ENCODE results near the gene AMBRA1.

DNA sequence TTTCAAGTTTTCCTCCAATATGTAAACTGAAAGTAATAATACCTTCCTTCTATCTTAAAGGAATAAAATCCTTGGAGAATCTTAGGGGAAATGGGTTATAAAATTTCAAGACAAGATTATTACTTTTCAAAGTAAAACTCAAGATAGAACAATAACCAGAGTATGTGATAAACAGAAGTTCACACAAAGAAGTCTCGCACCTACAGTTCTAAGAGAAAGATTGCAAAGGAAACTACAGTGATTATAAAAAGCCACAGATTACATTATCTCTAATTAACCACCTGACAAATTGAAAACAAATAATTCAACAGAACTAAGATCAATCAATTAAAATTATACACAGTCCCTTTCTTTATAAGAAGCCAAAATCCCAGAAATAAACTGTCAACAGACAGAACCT lies 34.0 kb downstream of the AMBRA1 start:
- no peak for TF ChIP-seq SIN3A (conservative IDR thresholded peaks at IDR 0.05 in 1 of 2, IDR thresholded peaks at IDR 0.05 in 1 of 2; ENCODE audit: low read depth in 1 of 2, low read length in 2 of 2)
- TF ChIP-seq CEBPB (IDR thresholded peaks at IDR 0.05; ENCODE audit: low read depth, low read length): no peak
- TF ChIP-seq, protein P1, sequence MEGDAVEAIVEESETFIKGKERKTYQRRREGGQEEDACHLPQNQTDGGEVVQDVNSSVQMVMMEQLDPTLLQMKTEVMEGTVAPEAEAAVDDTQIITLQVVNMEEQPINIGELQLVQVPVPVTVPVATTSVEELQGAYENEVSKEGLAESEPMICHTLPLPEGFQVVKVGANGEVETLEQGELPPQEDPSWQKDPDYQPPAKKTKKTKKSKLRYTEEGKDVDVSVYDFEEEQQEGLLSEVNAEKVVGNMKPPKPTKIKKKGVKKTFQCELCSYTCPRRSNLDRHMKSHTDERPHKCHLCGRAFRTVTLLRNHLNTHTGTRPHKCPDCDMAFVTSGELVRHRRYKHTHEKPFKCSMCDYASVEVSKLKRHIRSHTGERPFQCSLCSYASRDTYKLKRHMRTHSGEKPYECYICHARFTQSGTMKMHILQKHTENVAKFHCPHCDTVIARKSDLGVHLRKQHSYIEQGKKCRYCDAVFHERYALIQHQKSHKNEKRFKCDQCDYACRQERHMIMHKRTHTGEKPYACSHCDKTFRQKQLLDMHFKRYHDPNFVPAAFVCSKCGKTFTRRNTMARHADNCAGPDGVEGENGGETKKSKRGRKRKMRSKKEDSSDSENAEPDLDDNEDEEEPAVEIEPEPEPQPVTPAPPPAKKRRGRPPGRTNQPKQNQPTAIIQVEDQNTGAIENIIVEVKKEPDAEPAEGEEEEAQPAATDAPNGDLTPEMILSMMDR (IDR thresholded peaks at IDR 0.05; ENCODE audit: control extremely low read depth in 1 of 3, insufficient read depth in 1 of 3, low read depth in 1 of 3, low read length in 3 of 3): no peak
- no peak for TF ChIP-seq KDM1A (IDR thresholded peaks at IDR 0.05; ENCODE audit: borderline replicate concordance, low read length)
- no peak for TF ChIP-seq MAFK (IDR thresholded peaks at IDR 0.05; ENCODE audit: low read depth, low read length)
- TF ChIP-seq YY1 (IDR thresholded peaks at IDR 0.05; ENCODE audit: low read depth, low read length): no peak
- TF ChIP-seq POLR2A (IDR thresholded peaks at IDR 0.05; ENCODE audit: control extremely low read depth in 1 of 2, low read depth in 2 of 2, low read length in 2 of 2): no peak
- no peak for TF ChIP-seq ZNF274 (IDR thresholded peaks at IDR 0.05; ENCODE audit: borderline replicate concordance, extremely low read depth, low read length)
- TF ChIP-seq NRF1 (IDR thresholded peaks at IDR 0.05; ENCODE audit: low read depth, low read length): no peak
- no peak for TF ChIP-seq SIRT6 (IDR thresholded peaks at IDR 0.05; ENCODE audit: low read length)
- no peak for TF ChIP-seq EP300 (IDR thresholded peaks at IDR 0.05; ENCODE audit: borderline replicate concordance in 1 of 2, low read depth in 2 of 2, low read length in 2 of 2)
- TF ChIP-seq GTF2F1 (IDR thresholded peaks at IDR 0.05; ENCODE audit: borderline replicate concordance, low read depth, low read length): no peak
- no peak for TF ChIP-seq EZH2 (IDR thresholded peaks at IDR 0.05; ENCODE audit: low read depth, low read length, severe bottlenecking)

Data from H1 (cell line).